GM18861 (cell line): ENCODE results near the gene FAM168A.

Experiments
- ATAC-seq: cut with Tn5 transposase; IDR thresholded peaks from one replicate; pipeline ENCODE4 v1.9.1; 2021; ENCODE audit not compliant: unreplicated experiment

The FAM168A gene

GRCh38 chr11:73597956-73598718, at the start of gene FAM168A:
Gene FAM168A, minus strand, starts transcription at chr11:73598112. Its CDS starts 129,638 bp downstream, at chr11:73468474.
- peak; percentile 84 for ATAC-seq

- peak; percentile 89 for ATAC-seq
These were observed 49.7 kb upstream of the FAM168A start for GRCh38 chr11:73647459-73648100.

GRCh38 chr11:73645972-73646631, 48.2 kb upstream of the FAM168A start, which contains the start of gene PLEKHB1:
Gene PLEKHB1, plus strand, starts transcription at chr11:73646581. Its CDS starts 28 bp downstream, at chr11:73646609.
- no peak for ATAC-seq

- no peak for ATAC-seq
These were observed 47.4 kb upstream of the FAM168A start for GRCh38 chr11:73645121-73645969.

GRCh38 chr11:73641668-73642067, 43.8 kb upstream of the FAM168A start:
- ATAC-seq: no peak

GRCh38 chr11:73640592-73640991, 42.7 kb upstream of the FAM168A start:
- ATAC-seq: no peak

GRCh38 chr11:73637012-73637411, 39.1 kb upstream of the FAM168A start:
- no peak for ATAC-seq

- ATAC-seq: no peak
These were observed 38.3 kb upstream of the FAM168A start for GRCh38 chr11:73636249-73636648.

- no peak for ATAC-seq
These were observed 37.8 kb upstream of the FAM168A start for GRCh38 chr11:73635721-73636120.

- no peak for ATAC-seq
These were observed 36.1 kb upstream of the FAM168A start for GRCh38 chr11:73633999-73634398.

GRCh38 chr11:73632996-73633395, 35.1 kb upstream of the FAM168A start:
- no peak for ATAC-seq

- no peak for ATAC-seq
These were observed 32.0 kb upstream of the FAM168A start for GRCh38 chr11:73629907-73630306.

- ATAC-seq: no peak
These were observed 27.9 kb upstream of the FAM168A start for GRCh38 chr11:73625696-73626318.

GRCh38 chr11:73623686-73624085, 25.8 kb upstream of the FAM168A start:
- no peak for ATAC-seq

GRCh38 chr11:73622926-73623593, 25.1 kb upstream of the FAM168A start:
- no peak for ATAC-seq

GRCh38 chr11:73614591-73614990, 16.7 kb upstream of the FAM168A start:
- ATAC-seq: no peak

GRCh38 chr11:73612601-73613140, 14.8 kb upstream of the FAM168A start:
- no peak for ATAC-seq

GRCh38 chr11:73598719-73599379, 937 bp upstream of the FAM168A start:
- ATAC-seq: no peak

- no peak for ATAC-seq
These were observed 466 bp downstream of the FAM168A start for GRCh38 chr11:73597336-73597955.
